GM12892 (cell line): ENCODE data around the gene KLK11.

Source experiments
- POLR2A ChIP-seq: IDR thresholded peaks from 2 replicates; pipeline ENCODE4 v1.6.1; 2011; ENCODE audit warnings: low read depth, low read length, control low read depth
- POLR2AphosphoS5 ChIP-seq: IDR thresholded peaks from 2 replicates; pipeline ENCODE4 v1.6.1; 2011; ENCODE audit warnings: low read depth, low read length, control low read depth

DNA sequence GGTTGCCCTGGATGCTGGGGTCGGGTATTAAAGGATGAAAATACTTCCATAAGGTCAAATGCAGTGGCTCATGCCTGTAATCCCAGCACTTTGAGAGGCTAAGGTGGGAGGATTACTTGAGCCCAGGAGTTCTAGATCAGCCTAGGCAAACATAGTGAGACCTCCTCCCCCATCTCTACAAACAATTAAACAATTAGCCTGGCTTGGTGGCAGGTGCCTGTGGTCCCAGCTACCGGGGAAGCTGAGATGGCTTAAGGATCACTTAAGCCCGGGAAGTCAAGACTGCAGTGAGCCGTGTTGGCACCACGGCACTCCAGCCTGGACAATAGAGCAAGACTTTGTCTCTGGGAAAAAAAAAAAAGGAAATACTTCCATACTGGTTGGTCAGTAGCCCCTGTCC, 1.5 kb downstream of the KLK11 start:
- TF ChIP-seq POLR2AphosphoS5: no peak
- no peak for TF ChIP-seq POLR2A
